K562 treated with DMSO at 1 percent for 24 hours (cell line): Measurements from ENCODE around the gene SLFN12L. TPM values are rescaled to one million over a fixed set of nuclear protein-coding genes. Genes with fewer than 3 reads are reported as not detected.

Experiments
- total RNA-seq: library from RNA; unstranded; fragments of 300-600 nt; gene quantifications from 2 replicates; pipeline ENCODE4 v1.2.3, GENCODE V29; 2022; ENCODE audit warnings: low read depth; ENCODE audit not compliant: insufficient read depth

SLFN12L gene
- total RNA-seq = 1.2 and 1.3 TPM in 2 replicates

GRCh38 chr17:35537601-35538141 is at the start of gene SLFN12L:
Gene SLFN12L (minus strand): TSS chr17:35537678. CDS start chr17:35522364, 15,314 bp downstream.

GRCh38 chr17:35578197-35578928 is 40.9 kb upstream of the SLFN12L start, which contains the start of gene PEX12:
Gene PEX12 (minus strand): TSS chr17:35578571. CDS start chr17:35578021, 550 bp downstream.

GRCh38 chr17:35560703-35561102 is 23.2 kb upstream of the SLFN12L start, which contains the start of gene SLFN14:
Gene SLFN14 (minus strand): TSS chr17:35560819. CDS start chr17:35558062, 2,757 bp downstream.

GRCh38 chr17:35448214-35448898 is 89.1 kb downstream of the SLFN12L start, which contains the start of gene SLFN13:
Gene SLFN13 (minus strand): TSS chr17:35448766. CDS start chr17:35445680, 3,086 bp downstream.

GRCh38 chr17:35432176-35433074 is 105.1 kb downstream of the SLFN12L start, which contains the start of gene SLFN12:
Gene SLFN12 (minus strand): TSS chr17:35432500. CDS start chr17:35423028, 9,472 bp downstream.

Other genes with a start within 250 kb of the SLFN12L start
- gene SLFN11, start 164.1 kb downstream of the SLFN12L start, total RNA-seq = 0.14 TPM in 1 of 2 replicates, not detected in the other
- 0.51 and 1.3 TPM in 2 replicates for gene SLFN12, start 105.2 kb downstream of the SLFN12L start, total RNA-seq
- gene SLFN13, start 88.9 kb downstream of the SLFN12L start, total RNA-seq = 0.95 and 1.4 TPM in 2 replicates
- 2.2 and 2.9 TPM in 2 replicates for gene SLFN14, start 23.1 kb upstream of the SLFN12L start, total RNA-seq
- 8.6 and 8.8 TPM in 2 replicates for gene PEX12, start 40.9 kb upstream of the SLFN12L start, total RNA-seq
- 93.4 and 98.6 TPM in 2 replicates for gene AP2B1, start 49.6 kb upstream of the SLFN12L start, total RNA-seq
- gene RASL10B, start 194.0 kb upstream of the SLFN12L start, total RNA-seq = 0.10 TPM in 1 of 2 replicates, not detected in the other
- not detected in 2 replicates for gene GAS2L2, start 215.6 kb upstream of the SLFN12L start, total RNA-seq
- not detected in 2 replicates for gene C17orf50, start 223.2 kb upstream of the SLFN12L start, total RNA-seq